T follicular helper cell (primary cell): ENCODE data around the gene GDF10.

Source experiments
- DNase-seq: peaks from one replicate; pipeline ENCODE4 v3.0.0-alpha.2; 2020; ENCODE audit warnings: low read depth

The GDF10 gene

DNA sequence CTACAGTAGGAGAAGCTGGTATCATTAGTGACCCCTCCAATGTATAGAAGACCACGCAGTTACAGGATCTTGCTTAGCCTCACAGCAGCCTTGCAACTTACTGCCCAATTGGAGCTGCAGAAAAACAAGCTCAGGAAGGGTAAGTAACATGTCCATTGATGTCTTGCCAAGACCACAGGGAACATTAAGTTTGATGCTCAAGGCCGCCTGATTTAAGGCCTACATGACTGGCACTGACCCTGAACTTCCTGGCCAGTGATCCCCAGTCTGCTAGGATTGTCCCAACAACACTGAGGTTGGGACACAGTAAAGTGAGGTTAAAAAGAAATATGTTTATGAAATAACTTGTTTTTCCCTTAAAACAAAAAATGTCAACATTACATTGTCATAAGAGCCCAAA, 15.4 kb downstream of the GDF10 start:
- no peak for DNase-seq

DNA sequence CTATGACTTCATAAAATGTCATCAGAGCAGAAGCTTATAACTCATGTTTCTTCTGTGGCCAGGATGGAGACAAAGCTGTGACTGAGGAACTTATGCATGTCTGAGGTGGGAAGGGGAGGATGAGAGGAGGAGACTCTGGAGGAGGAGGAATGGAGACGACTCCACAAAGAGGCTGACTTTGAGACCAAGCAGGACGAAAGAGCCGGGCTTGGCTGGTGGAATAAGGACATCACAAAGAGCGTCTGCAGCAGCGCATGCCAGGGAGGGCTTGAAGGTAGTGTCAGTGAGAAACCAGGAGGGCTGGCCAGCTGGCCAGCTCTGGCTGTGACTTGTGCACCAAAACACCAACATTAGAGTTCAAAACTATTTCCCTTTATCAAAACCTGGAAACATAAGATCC, 16.1 kb downstream of the GDF10 start:
- DNase-seq: no peak

DNA sequence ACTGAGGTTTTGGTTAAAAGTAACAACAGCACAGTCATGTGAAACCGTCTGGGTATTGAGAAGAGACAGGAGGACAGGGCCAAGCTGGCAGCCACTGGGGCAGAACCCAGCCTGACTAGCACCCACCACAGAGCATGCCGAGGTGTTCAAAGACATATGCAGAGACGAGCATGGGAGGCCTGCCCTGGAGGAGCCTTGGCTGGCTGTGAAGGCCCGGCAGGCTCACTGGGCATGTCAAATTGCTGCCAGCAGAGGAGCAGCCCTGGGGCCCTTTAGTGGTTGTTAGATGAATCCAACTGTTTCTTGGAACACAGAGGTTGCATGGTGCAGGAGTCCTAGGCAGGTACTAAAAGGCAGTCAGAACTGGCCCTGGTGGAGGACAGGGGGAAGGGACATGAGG, 17.3 kb downstream of the GDF10 start:
- no peak for DNase-seq

DNA sequence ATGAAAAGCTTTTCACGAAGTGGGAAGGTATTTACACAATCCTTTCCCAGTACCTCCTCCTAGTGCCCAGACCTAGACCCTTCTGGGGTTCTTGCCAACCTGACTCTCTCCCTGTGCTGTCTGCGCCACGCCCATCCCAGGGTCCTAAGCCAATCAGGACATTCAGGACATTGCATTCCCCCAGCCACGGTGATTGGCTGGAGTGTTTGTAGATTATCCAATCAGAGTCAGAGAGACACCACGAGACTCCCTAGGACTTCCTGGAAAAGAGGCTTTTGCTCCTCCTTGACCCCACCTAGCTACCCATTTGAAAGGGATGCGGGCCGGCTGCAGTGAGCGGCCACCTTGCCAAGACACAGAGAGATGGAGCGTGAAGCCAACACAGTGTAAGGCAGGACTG, 18.7 kb downstream of the GDF10 start:
- no peak for DNase-seq

DNA sequence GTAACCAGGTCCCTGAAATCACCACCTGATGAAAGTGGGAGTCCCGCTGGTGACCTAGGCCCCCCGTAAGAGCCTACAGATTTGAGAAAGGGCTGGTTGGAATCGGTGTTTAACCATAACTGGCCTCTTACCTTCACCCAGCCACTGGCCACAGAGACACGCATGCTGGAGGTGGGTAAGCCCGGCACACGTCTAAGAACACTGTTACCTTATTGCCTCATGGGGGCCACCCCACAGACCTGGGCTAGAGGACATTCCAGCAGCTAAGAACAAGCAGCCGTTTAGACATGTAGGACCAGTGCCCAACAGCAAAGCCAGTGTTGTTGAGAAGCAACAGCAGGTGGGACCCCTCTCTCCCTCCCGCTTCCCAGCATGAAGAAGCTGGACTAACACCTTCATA, 19.8 kb downstream of the GDF10 start:
- no peak for DNase-seq

DNA sequence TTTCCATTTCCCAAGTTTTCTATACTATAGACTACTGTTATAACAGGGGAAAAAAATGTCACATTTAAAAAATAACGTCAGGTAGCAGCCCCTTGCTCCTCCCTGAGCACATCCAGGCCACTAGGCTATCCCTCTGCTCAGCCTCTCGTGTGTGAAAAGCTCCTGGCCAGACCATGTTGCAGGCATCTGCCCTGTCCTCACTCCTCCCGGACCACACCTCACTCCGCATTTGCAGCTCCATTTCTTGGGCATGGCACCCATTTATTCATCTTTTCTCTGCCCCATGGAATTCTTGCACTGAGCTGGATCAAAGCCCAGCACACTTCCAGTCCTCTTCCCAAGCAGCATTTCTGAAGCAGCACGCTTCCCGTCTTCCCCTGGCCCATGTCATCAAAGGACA, 20.8 kb downstream of the GDF10 start:
- DNase-seq: no peak

DNA sequence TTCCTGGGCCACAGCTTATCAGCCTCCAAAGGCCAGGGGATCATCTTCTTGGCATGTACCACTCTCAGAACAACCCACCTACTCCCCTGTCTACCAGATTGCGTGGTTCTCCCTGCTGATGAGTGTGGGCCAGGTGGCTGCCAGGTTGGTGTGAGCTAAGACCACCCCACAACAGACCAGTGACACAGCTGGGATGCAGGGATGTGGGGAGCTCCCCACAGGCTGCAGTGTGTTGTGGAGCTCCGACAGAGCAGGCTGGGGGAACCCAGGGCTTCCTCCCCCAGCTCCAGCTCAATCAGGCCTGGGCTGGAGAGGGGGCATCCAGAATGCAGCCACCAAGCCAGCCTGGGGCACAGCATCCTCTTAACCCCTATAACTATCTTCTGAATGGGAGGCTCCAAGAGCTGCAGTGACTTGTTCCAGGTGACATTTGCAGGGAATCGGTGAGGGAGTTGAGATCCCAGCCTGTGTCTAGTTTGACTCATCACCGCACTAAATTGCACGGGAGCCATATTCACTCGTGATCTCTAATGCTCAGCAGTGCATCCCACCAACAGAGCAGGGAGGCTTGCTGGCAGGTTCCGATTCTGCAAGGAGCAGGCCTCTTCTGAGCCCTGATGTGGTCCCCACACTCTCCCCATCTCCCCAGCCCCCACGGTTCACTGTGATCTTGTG, 21.7 kb downstream of the GDF10 start:
- no peak for DNase-seq

DNA sequence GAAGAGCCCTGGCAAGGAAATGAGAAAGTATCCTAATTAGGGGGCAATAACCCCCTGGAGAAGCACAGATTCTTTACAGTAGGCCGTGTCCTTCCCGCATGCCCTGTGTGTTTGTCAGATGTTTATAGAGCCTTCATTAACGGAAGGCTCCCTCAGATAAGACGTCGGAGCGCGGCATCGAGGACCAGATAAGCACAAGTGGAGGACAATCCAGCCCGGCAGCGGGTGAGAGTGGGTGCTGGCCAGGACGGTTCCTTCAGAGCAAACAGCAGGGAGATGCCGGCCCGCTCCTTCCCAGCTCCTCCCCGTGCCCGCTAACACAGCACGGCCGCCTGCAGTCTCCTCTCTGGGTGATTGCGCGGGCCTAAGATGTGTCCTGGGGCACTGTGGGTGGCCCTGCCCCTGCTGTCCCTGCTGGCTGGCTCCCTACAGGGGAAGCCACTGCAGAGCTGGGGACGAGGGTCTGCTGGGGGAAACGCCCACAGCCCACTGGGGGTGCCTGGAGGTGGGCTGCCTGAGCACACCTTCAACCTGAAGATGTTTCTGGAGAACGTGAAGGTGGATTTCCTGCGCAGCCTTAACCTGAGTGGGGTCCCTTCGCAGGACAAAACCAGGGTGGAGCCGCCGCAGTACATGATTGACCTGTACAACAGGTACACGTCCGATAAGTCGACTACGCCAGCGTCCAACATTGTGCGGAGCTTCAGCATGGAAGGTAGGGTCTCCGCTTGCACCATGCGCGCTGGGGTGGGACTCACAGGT, 22.5 kb downstream of the GDF10 start, which contains the start of gene GDF2:
TSS of gene GDF2 (plus strand) at position 155 of the 762 bp plus-strand sequence. CDS start at position 370, 215 bp downstream.
- no peak for DNase-seq

DNA sequence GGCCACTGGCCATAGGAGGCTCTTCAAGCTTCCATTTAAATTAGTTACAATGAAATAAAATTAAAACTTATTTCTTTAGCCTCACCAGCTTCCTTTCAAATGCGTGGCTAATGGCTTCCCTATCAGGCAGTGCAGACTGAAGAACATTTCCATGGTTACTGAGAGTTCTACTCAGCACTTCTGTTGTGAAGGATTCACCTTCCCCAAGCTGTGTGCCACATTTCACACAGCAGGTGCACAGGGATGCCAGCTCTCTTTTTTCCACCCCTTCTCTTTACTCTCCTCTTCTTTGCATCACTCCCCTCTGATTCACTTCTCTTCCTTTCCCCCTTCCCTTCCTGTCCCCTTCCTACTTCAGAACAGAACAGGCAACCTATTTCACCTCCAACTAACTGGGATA, 23.1 kb downstream of the GDF10 start:
- DNase-seq: no peak

DNA sequence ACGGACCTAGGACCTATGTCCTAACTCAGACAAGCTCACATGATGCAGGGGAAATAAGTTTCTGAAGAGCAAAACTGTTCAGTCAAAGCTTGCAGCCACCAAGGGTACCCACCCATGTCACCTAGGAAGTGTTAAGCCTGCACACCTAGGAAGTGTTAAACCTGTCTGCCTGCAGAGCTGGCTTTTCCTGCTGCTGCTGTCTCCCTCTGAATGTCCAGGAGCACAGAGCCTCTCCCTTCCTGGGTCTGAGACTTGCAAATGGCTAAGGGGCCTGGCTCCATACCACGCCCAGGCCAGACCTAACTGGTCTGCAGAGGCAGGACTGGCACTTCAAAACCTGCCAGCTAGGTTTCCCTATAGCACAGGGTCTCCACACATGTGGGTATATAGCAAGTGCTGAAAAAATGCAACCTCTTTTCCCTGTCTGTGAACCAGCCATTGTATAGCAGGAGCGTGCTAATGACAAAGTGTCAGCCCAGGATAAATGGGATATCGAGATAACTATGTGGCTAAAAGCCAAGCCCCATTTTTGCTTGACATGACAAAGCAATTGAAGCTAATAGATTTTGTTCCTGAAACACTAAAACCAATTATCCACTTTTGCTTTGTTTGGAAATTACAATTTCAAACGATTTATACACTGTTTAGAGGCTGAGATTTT, 23.8 kb downstream of the GDF10 start:
- DNase-seq: no peak

DNA sequence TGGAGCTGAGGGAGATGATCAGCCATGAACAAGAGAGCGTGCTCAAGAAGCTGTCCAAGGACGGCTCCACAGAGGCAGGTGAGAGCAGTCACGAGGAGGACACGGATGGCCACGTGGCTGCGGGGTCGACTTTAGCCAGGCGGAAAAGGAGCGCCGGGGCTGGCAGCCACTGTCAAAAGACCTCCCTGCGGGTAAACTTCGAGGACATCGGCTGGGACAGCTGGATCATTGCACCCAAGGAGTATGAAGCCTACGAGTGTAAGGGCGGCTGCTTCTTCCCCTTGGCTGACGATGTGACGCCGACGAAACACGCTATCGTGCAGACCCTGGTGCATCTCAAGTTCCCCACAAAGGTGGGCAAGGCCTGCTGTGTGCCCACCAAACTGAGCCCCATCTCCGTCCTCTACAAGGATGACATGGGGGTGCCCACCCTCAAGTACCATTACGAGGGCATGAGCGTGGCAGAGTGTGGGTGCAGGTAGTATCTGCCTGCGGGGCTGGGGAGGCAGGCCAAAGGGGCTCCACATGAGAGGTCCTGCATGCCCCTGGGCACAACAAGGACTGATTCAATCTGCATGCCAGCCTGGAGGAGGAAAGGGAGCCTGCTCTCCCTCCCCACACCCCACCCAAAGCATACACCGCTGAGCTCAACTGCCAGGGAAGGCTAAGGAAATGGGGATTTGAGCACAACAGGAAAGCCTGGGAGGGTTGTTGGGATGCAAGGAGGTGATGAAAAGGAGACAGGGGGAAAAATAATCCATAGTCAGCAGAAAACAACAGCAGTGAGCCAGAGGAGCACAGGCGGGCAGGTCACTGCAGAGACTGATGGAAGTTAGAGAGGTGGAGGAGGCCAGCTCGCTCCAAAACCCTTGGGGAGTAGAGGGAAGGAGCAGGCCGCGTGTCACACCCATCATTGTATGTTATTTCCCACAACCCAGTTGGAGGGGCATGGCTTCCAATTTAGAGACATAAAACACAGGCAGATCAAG, 25.6 kb downstream of the GDF10 start:
- no peak for DNase-seq

DNA sequence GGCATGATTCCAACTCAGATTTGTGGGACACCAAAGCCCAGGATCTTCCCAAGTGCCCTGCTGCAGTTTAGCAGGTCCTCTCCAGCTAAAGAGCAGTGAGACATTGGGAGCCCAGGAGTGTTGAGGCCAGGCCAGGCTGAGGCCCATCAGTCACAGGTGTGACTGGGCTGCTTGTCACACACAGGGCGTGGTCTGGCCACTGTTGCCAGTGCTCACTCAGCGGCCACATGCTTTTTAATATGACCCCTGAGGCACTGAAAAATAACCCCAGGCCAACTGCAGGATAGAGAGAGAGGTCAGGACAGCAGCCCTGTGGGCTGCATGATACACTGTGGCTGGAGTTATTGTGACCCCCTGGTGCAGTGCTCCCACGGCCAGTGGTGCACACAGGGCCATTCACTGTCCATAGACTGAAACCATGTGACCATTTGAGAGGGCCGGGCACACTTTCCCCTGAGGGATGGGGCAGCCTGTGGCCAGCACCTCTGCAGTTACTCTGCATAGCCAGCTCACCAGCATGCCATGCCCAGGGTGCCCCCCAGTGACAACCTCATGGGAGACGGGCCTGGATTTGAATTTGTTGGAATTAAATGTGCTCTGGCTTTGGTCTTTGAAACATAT, 26.4 kb downstream of the GDF10 start:
- no peak for DNase-seq

DNA sequence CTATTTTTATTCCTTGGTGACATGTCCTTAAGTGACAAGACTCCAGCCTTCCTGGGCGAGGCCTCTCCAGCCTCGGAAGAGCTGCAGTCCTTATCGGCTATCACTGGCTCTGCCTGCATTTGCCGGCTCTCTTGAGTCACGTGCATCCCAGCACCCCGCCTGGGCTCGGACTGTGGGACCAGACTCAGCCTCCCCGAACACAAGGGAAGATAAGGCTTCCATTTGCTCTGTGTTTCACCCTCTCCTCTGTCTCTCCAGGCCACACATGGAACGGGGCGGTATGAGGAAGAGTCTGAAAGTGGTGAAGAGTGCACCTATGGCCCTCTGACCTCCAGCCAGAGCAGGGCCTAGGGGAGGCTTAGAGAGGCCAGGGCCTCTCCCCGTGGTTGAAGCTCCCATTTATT, 26.9 kb downstream of the GDF10 start:
- no peak for DNase-seq

DNA sequence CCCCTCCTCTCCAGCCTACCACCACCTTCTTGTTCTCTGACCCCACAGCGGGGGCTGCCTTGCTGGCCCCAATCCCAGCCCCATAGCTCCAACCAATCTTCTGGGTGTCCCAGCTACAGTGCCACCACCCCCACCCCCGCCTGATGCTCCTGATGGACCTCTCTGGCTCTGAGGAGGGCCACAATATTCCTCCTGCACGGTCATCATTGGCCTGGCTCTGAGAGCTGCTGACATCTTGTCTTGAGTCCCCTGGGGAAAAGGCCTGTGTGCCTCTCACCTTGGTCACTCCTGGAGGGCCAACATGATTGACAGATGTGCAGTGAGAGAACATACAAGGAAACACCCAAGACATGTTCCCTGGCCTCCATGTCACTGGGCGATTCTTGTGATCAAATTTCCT, 29.9 kb downstream of the GDF10 start:
- DNase-seq: no peak

DNA sequence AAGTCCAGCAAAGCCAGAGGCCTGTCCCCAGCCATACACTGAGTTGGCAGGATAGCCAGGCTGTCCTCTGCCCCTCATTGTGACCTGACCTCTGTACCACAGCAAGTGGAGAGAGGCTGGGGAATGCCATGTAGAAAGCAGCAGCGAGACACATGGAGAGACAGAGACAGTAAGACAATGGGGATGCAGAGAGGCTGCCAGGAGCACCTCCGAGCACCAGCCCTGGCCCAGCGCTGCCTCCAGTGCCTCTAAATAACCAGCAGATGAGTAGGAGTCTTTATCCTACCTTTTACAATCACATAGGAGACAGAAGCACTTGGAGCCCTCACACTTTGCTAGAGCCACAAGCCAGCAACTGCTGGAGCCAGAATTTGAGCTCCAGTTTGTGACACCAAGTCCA, 30.4 kb downstream of the GDF10 start:
- no peak for DNase-seq

DNA sequence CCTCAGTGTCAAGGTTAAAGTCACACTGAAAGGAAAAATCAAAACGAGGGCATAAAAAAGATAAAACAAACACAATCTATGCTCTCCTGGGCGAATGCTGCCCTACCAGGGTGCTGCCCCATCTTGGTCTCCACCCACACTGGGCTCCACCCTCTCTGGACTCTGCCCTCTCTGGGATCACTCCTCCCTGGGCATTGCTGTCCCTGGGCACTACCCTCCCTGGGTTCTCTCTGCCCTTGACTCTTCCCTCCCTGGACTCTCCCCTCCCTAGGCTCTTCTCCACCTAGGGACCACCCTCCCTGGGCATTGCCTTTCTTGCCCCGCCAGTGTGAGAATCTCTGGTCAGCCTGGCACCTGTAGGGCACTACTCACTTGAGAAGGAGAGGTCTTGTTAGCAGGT, 30.8 kb downstream of the GDF10 start:
- DNase-seq: no peak

DNA sequence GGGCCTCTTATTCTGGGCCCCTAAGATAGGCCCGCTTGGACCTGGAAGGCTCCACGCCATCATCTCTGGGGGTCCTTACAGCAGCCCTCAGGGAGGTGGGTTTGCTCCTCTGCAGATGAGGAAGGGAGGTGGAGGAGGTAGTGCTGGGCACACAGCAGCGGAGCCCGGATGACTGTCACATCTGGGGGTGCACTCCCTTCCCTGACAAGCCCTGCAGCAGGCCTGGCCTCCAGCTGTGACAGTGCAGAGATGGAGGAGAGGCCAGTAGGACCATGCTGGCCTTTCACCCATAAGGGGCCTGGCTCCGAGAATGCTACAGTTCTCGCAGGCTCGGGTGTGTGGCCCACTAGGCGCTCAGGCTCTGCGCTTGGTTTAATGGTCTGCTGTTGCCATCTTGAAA, 31.5 kb downstream of the GDF10 start:
- DNase-seq: no peak

DNA sequence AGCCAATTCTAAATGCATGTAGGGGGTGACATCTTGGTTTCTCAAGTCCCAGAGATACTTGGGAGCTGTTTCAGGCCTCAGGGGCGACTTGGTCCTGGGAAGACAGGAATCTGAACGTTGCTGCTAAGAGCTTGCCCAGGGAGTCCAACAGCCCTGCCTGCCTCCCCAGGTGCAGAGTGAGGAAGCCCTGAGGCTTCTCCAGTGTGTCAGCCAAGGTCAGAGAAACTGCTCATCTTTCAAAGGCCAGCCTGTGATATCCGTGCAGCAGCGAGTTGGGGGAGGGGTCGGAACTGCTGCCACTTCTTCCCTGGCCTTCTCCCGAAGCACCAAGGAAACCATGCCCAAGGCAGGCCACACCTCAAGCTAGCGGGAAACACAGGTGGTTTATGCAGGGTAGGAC, 32.0 kb downstream of the GDF10 start:
- no peak for DNase-seq

DNA sequence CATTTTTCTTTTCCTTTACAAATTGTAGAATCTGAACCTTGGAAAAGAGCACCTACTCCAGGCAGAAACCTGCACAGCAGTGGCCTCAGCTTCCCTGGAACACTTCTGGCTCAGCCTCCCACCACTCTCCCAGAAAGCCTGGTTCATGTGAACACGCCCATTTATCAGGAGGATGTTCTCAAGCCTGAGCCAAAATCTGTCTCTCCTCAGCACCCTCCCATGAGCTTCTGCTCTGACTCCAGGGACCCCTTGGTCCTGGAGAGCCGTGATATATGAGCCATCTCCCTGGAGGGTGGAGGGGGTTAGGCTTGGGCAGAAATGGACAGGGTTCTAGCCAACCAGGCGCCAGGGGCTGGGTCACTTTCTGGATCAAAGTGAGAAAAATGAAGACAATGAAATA, 32.4 kb downstream of the GDF10 start:
- DNase-seq: no peak

DNA sequence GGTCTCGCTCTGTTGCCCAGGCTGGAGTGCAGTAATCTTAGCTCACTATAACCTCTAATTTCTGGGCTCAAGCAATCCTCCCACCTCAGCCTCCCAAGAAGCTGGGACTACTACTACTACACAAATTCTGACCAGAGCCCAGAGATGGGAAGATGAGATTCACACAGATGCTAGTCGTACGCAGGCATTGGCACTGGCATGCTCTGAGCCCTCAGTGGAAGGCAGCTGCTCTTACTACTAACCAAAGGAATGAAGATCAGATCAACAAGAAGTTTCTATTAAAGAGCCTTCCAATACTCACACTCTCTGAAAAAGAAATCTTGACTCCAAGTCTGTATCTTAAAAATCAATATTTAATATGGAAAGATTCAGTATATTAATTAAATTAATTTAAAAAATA, 32.9 kb downstream of the GDF10 start:
- no peak for DNase-seq

DNA sequence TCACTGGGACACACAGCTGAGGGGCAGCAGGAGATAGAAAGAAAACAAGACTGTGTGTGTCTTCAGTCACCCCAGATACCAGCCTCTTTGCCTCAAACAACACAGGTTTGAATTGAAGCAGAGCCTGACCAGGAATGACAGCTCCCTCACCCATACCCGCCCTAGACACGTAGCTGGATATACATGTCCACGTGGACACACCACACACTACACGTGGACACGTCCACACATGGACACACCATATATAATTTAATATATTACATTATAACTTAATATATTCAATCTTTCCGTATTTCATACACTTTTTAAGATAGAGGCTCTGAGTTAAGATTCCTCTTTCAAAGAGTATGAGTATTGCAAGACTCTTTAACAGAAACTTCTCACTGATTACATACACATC, 33.5 kb downstream of the GDF10 start:
- DNase-seq: no peak
